Stimulated activated CD8-positive, alpha-beta memory T cell treated with anti-CD3 and anti-CD28 coated beads, Interleukin-7, amount 100 ng/mL, for 4 hours (primary cell): ENCODE results near the gene KIAA2012.
"Not testable (repeated sequence)": the region's sequence is repeated elsewhere in the genome, so short reads cannot be mapped to it uniquely, and the experiment has no call there.

Experiments used
- DNase-seq, 2 donors: peaks; one replicate each; pipeline ENCODE4 v3.0.0-alpha.2; 2020; ENCODE audit warnings: low read depth in 2 of 2

KIAA2012 gene

GRCh38 chr2:202115479-202115971, 42.5 kb downstream of the KIAA2012 start:
- no peak for DNase-seq

GRCh38 chr2:202116691-202117090, 43.6 kb downstream of the KIAA2012 start:
- no peak for DNase-seq

GRCh38 chr2:202118168-202118567, 45.1 kb downstream of the KIAA2012 start:
- no peak for DNase-seq

GRCh38 chr2:202120828-202121227, 47.8 kb downstream of the KIAA2012 start:
- no peak for DNase-seq

GRCh38 chr2:202121532-202122162, 48.6 kb downstream of the KIAA2012 start:
- no peak for DNase-seq

GRCh38 chr2:202122163-202122540, 49.1 kb downstream of the KIAA2012 start:
- no peak for DNase-seq

GRCh38 chr2:202122980-202123720, 50.1 kb downstream of the KIAA2012 start:
- DNase-seq = no peak

- DNase-seq = no peak
These were observed 51.2 kb downstream of the KIAA2012 start for GRCh38 chr2:202124286-202124685.

GRCh38 chr2:202127687-202128331, 54.8 kb downstream of the KIAA2012 start:
- no peak for DNase-seq

GRCh38 chr2:202129841-202130240, 56.8 kb downstream of the KIAA2012 start:
- DNase-seq = no peak

GRCh38 chr2:202133200-202133908, 60.3 kb downstream of the KIAA2012 start:
- no peak for DNase-seq

GRCh38 chr2:202133909-202134265, 60.8 kb downstream of the KIAA2012 start:
- no peak for DNase-seq

- DNase-seq = no peak
These were observed 62.2 kb downstream of the KIAA2012 start for GRCh38 chr2:202135091-202135874.

- DNase-seq = not testable (repeated sequence)
These were observed 63.0 kb downstream of the KIAA2012 start for GRCh38 chr2:202136039-202136438.

- no peak for DNase-seq
These were observed 63.5 kb downstream of the KIAA2012 start for GRCh38 chr2:202136526-202136925.

GRCh38 chr2:202140522-202141252, 67.6 kb downstream of the KIAA2012 start:
- DNase-seq = no peak

- DNase-seq = no peak
These were observed 68.4 kb downstream of the KIAA2012 start for GRCh38 chr2:202141329-202141947.

GRCh38 chr2:202142540-202142939, 69.5 kb downstream of the KIAA2012 start:
- no peak for DNase-seq

- no peak for DNase-seq
These were observed 74.7 kb downstream of the KIAA2012 start for GRCh38 chr2:202147775-202148174.

- DNase-seq = no peak
These were observed 75.6 kb downstream of the KIAA2012 start for GRCh38 chr2:202148515-202149154.
